Stimulated activated CD8-positive, alpha-beta memory T cell treated with anti-CD3 and anti-CD28 coated beads, Interleukin-4, amount 100 ng/mL, for 48 hours (primary cell): Measurements from ENCODE around the gene PLAC8.
"Not testable (repeated sequence)": the region's sequence is repeated elsewhere in the genome, so short reads cannot be mapped to it uniquely, and the experiment has no call there.

Experiments used
- DNase-seq: peaks from one replicate; pipeline ENCODE4 v3.0.0-alpha.2; 2020

PLAC8 gene

GRCh38 chr4:83111751-83112141, 2.8 kb downstream of the PLAC8 start:
- DNase-seq = peak; percentile 42

- no peak for DNase-seq
These were observed 3.4 kb downstream of the PLAC8 start for GRCh38 chr4:83110970-83111750.

GRCh38 chr4:83110223-83110945, 4.1 kb downstream of the PLAC8 start:
- peak; percentile 94 for DNase-seq

GRCh38 chr4:83109480-83110222, 4.9 kb downstream of the PLAC8 start:
- peak; percentile 64 for DNase-seq

GRCh38 chr4:83108101-83108861, 6.2 kb downstream of the PLAC8 start:
- peak; percentile 49 for DNase-seq

GRCh38 chr4:83107631-83108030, 6.9 kb downstream of the PLAC8 start:
- DNase-seq = peak; percentile 50

- DNase-seq = no peak
These were observed 9.5 kb downstream of the PLAC8 start for GRCh38 chr4:83104991-83105390.

- DNase-seq = no peak
These were observed 18.1 kb downstream of the PLAC8 start for GRCh38 chr4:83096397-83096796.

GRCh38 chr4:83093060-83093640, 21.4 kb downstream of the PLAC8 start:
- no peak for DNase-seq

- no peak for DNase-seq
These were observed 24.9 kb downstream of the PLAC8 start for GRCh38 chr4:83089410-83090157.

- DNase-seq = not testable (repeated sequence)
These were observed 29.6 kb downstream of the PLAC8 start for GRCh38 chr4:83084956-83085355.

- DNase-seq = peak; percentile 52
These were observed 30.5 kb downstream of the PLAC8 start for GRCh38 chr4:83083925-83084475.

- DNase-seq = no peak
These were observed 31.8 kb downstream of the PLAC8 start for GRCh38 chr4:83082777-83083176.

GRCh38 chr4:83080561-83080960, 34.0 kb downstream of the PLAC8 start:
- DNase-seq = no peak

- no peak for DNase-seq
These were observed 39.0 kb downstream of the PLAC8 start for GRCh38 chr4:83075311-83076095.

GRCh38 chr4:83074783-83075182, 39.7 kb downstream of the PLAC8 start:
- DNase-seq = peak; percentile 50

- DNase-seq = peak; percentile 41
These were observed 40.3 kb downstream of the PLAC8 start for GRCh38 chr4:83074086-83074704.

- DNase-seq = no peak
These were observed 43.4 kb downstream of the PLAC8 start for GRCh38 chr4:83071116-83071515.

GRCh38 chr4:83067058-83067639, 47.4 kb downstream of the PLAC8 start:
- no peak for DNase-seq

- no peak for DNase-seq
These were observed 49.3 kb downstream of the PLAC8 start for GRCh38 chr4:83065266-83065665.
